Upper lobe of right lung (tissue), 1 donor: ENCODE results near the gene PDE11A. TPM values are rescaled to one million over a fixed set of nuclear protein-coding genes. Genes with fewer than 3 reads are reported as not detected.

Source experiments
- ATAC-seq: fragments of 200-7000 bp; cut with Tn5 transposase; one replicate; pipeline ENCODE4 v1.9.1; 2020; ENCODE audit warnings: mild to moderate bottlenecking, moderate library complexity
- DNase-seq: peaks from one replicate; pipeline ENCODE4 v3.0.0-alpha.2; 2020
- H3K27ac ChIP-seq: fragments of 200-600 bp; one replicate; pipeline ENCODE4 v1.8.0; 2022
- H3K27me3 ChIP-seq: fragments of 200-600 bp; one replicate; pipeline ENCODE4 v1.8.0; 2022; ENCODE audit warnings: mild to moderate bottlenecking
- H3K36me3 ChIP-seq: fragments of 200-600 bp; one replicate; pipeline ENCODE4 v1.8.0; 2022
- H3K4me1 ChIP-seq: fragments of 200-600 bp; one replicate; pipeline ENCODE4 v1.8.0; 2022
- H3K4me3 ChIP-seq: fragments of 200-600 bp; one replicate; pipeline ENCODE4 v1.8.0; 2022; ENCODE audit warnings: mild to moderate bottlenecking
- H3K9me3 ChIP-seq: fragments of 200-600 bp; one replicate; pipeline ENCODE4 v1.8.0; 2022
- CTCF ChIP-seq: fragments of 200-600 bp; IDR thresholded peaks from one replicate; pipeline ENCODE4 v1.8.0; 2022; ENCODE audit warnings: antibody characterized with exemption
- intact Hi-C: fragments of 100-400 bp; cut with DNase I; formaldehyde crosslinking; loops from one replicate; pipeline ENCODE4 v1.11.0; 2022
- long read RNA-seq: library from polyadenylated mRNA; unstranded; transcript quantifications from one replicate; pipeline ENCODE4 v2.0.0, GENCODE V29; 2021
- total RNA-seq: library from RNA; stranded (reverse); fragmentation: NEBNext Ultra II Directional; extraction: Animal tissue kit (Norgen Biotek cat#: 25700); gene quantifications from one replicate; pipeline ENCODE4 v1.2.1, GENCODE V29; 2021
- donor health status: DM: no; HTN: yes; CAD: no; lungs with severe emphysema.

The PDE11A gene
- total RNA-seq = not detected
- long read RNA-seq = 0 reads

- Histone ChIP-seq H3K27ac (no peak within 1 kb of the TSS), H3K4me3 (peak within 1 kb of the TSS; percentile 41)
- intact Hi-C loops = no loop called here
Measured at GRCh38 chr2:178072383-178073301, at the start of gene PDE11A. PDE11A (minus strand) TSS chr2:178072777; CDS start chr2:178072437, 340 bp downstream.

GRCh38 chr2:178119179-178119922, 46.8 kb upstream of the PDE11A start:
- DNase-seq (no peak), ATAC-seq (no peak)
- Histone ChIP-seq H3K27me3 (no peaks in the 10 kb centered on the region), H3K27ac (no peak overlapping the region), H3K4me1 (no peaks in the 10 kb centered on the region), H3K36me3 (peaks cover 75% of the 10 kb centered on the region), H3K9me3 (no peaks in the 10 kb centered on the region), H3K4me3 (no peak overlapping the region)
- intact Hi-C loops = no loop called here
- TF ChIP-seq CTCF = no peak

More at GRCh38 chr2:178072383-178073301, at the start of gene PDE11A:
- H3K27me3 ChIP-seq = peaks cover 21% of the 10 kb centered on the region
- H3K9me3 ChIP-seq = no peaks in the 10 kb centered on the region
- no peak for TF ChIP-seq CTCF
- peak; percentile 98 for ATAC-seq
- no peaks in the 10 kb centered on the region for H3K36me3 ChIP-seq
- peak; percentile 90 for DNase-seq
- H3K4me1 ChIP-seq = no peaks in the 10 kb centered on the region

GRCh38 chr2:178117725-178118124, 45.1 kb upstream of the PDE11A start:
- intact Hi-C loops = no loop called here
- TF ChIP-seq CTCF = no peak
- no peak for ATAC-seq
- Histone ChIP-seq H3K27ac (no peak overlapping the region), H3K36me3 (peaks cover 59% of the 10 kb centered on the region), H3K4me1 (peaks cover 12% of the 10 kb centered on the region), H3K9me3 (no peaks in the 10 kb centered on the region), H3K27me3 (no peaks in the 10 kb centered on the region), H3K4me3 (no peak overlapping the region)
- DNase-seq = no peak

GRCh38 chr2:178115271-178115670, 42.7 kb upstream of the PDE11A start:
- no peak overlapping the region for H3K4me3 ChIP-seq
- H3K4me1 ChIP-seq = peaks cover 17% of the 10 kb centered on the region
- H3K27me3 ChIP-seq = no peaks in the 10 kb centered on the region
- no peak overlapping the region for H3K27ac ChIP-seq
- ATAC-seq (no peak), DNase-seq (no peak)
- intact Hi-C loops = no loop called here
- peaks cover 35% of the 10 kb centered on the region for H3K36me3 ChIP-seq
- no peaks in the 10 kb centered on the region for H3K9me3 ChIP-seq
- no peak for TF ChIP-seq CTCF

GRCh38 chr2:178114462-178114861, 41.9 kb upstream of the PDE11A start:
- Histone ChIP-seq H3K9me3 (no peaks in the 10 kb centered on the region), H3K4me1 (peaks cover 17% of the 10 kb centered on the region), H3K27ac (no peak overlapping the region), H3K27me3 (no peaks in the 10 kb centered on the region), H3K4me3 (no peak overlapping the region), H3K36me3 (peaks cover 27% of the 10 kb centered on the region)
- intact Hi-C loops = no loop called here
- DNase-seq (no peak), ATAC-seq (no peak)
- no peak for TF ChIP-seq CTCF
